Activated T-cell treated with anti-CD3 and anti-CD28 coated beads, Interleukin-2, amount 50 U/mL, for 24 hours (primary cell): ENCODE measurements around the gene ABCF2.

Experiments
- DNase-seq: peaks from one replicate; pipeline ENCODE4 v3.0.0-alpha.2; 2020
- H3K27ac Mint-ChIP-seq: 2 replicates; pipeline ENCODE4 v1.8.0; 2020; ENCODE audit warnings: mild to moderate bottlenecking, mixed read lengths
- H3K27me3 Mint-ChIP-seq: 2 replicates; pipeline ENCODE4 v1.8.0; 2020; ENCODE audit warnings: mixed read lengths
- H3K36me3 Mint-ChIP-seq: 2 replicates; pipeline ENCODE4 v1.8.0; 2020; ENCODE audit warnings: low read depth, mixed read lengths
- H3K4me1 Mint-ChIP-seq: 2 replicates; pipeline ENCODE4 v1.8.0; 2020; ENCODE audit warnings: low read depth, mixed read lengths
- H3K4me3 Mint-ChIP-seq: 2 replicates; pipeline ENCODE4 v1.8.0; 2020; ENCODE audit warnings: mild to moderate bottlenecking, moderate library complexity, mixed read lengths
- H3K9me3 Mint-ChIP-seq: 2 replicates; pipeline ENCODE4 v1.8.0; 2020; ENCODE audit warnings: mixed read lengths

Gene ABCF2

GRCh38 chr7:151189038-151189437 is 38.0 kb downstream of the ABCF2 start:
- H3K9me3 Mint-ChIP-seq: no peaks in the 10 kb centered on the region
- DNase-seq: no peak
- no peak overlapping the region for H3K27ac Mint-ChIP-seq
- no peaks in the 10 kb centered on the region for H3K36me3 Mint-ChIP-seq
- H3K4me1 Mint-ChIP-seq: peaks cover under 1% of the 10 kb centered on the region
- H3K27me3 Mint-ChIP-seq: no peaks in the 10 kb centered on the region
- H3K4me3 Mint-ChIP-seq: no peak overlapping the region

GRCh38 chr7:151188252-151188542 is 38.8 kb downstream of the ABCF2 start:
- H3K9me3 Mint-ChIP-seq: no peaks in the 10 kb centered on the region

GRCh38 chr7:151187409-151188251 is 39.4 kb downstream of the ABCF2 start:
- Mint-ChIP-seq H3K36me3 (no peaks in the 10 kb centered on the region), H3K4me1 (no peaks in the 10 kb centered on the region), H3K27me3 (no peaks in the 10 kb centered on the region), H3K4me3 (no peak overlapping the region), H3K27ac (no peak overlapping the region), H3K9me3 (no peaks in the 10 kb centered on the region)
- DNase-seq: no peak

More at GRCh38 chr7:151188252-151188542, 38.8 kb downstream of the ABCF2 start:
- H3K4me3 Mint-ChIP-seq: no peak overlapping the region
- no peaks in the 10 kb centered on the region for H3K4me1 Mint-ChIP-seq
- no peaks in the 10 kb centered on the region for H3K36me3 Mint-ChIP-seq
- DNase-seq: no peak
- H3K27me3 Mint-ChIP-seq: no peaks in the 10 kb centered on the region
- no peak overlapping the region for H3K27ac Mint-ChIP-seq

- no peak within 1 kb of the TSS for H3K27ac Mint-ChIP-seq
- H3K4me1 Mint-ChIP-seq: no peaks in the 10 kb centered on the region
- no peak within 1 kb of the TSS for H3K4me3 Mint-ChIP-seq
- H3K9me3 Mint-ChIP-seq: no peaks in the 10 kb centered on the region
- no peaks in the 10 kb centered on the region for H3K36me3 Mint-ChIP-seq
- no peaks in the 10 kb centered on the region for H3K27me3 Mint-ChIP-seq
- DNase-seq: no peak
Measured at GRCh38 chr7:151186640-151187408, 40.2 kb downstream of the ABCF2 start, which contains the start of gene ASB10. ASB10 (minus strand) TSS chr7:151187250; CDS start chr7:151187130, 120 bp downstream.

- H3K9me3 Mint-ChIP-seq: no peaks in the 10 kb centered on the region
- no peaks in the 10 kb centered on the region for H3K4me1 Mint-ChIP-seq
- H3K36me3 Mint-ChIP-seq: no peaks in the 10 kb centered on the region
- no peaks in the 10 kb centered on the region for H3K27me3 Mint-ChIP-seq
- H3K27ac Mint-ChIP-seq: no peak overlapping the region
- DNase-seq: no peak
- no peak overlapping the region for H3K4me3 Mint-ChIP-seq
Measured at GRCh38 chr7:151185762-151186639, 41.0 kb downstream of the ABCF2 start.

GRCh38 chr7:151181011-151181431 is 46.0 kb downstream of the ABCF2 start:
- DNase-seq: no peak
- Mint-ChIP-seq H3K4me3 (no peak overlapping the region), H3K4me1 (no peaks in the 10 kb centered on the region), H3K27ac (no peak overlapping the region), H3K9me3 (no peaks in the 10 kb centered on the region), H3K36me3 (no peaks in the 10 kb centered on the region), H3K27me3 (peaks cover 14% of the 10 kb centered on the region)

- Mint-ChIP-seq H3K27ac (no peak overlapping the region), H3K36me3 (no peaks in the 10 kb centered on the region), H3K27me3 (peaks cover 18% of the 10 kb centered on the region), H3K4me3 (no peak overlapping the region), H3K4me1 (no peaks in the 10 kb centered on the region), H3K9me3 (no peaks in the 10 kb centered on the region)
- DNase-seq: peak; percentile 6
Measured at GRCh38 chr7:151179946-151180345, 47.1 kb downstream of the ABCF2 start.

GRCh38 chr7:151179287-151179860 is 47.6 kb downstream of the ABCF2 start:
- no peak overlapping the region for H3K4me3 Mint-ChIP-seq
- H3K36me3 Mint-ChIP-seq: no peaks in the 10 kb centered on the region
- no peak for DNase-seq
- H3K4me1 Mint-ChIP-seq: no peaks in the 10 kb centered on the region
- peaks cover 22% of the 10 kb centered on the region for H3K27me3 Mint-ChIP-seq
- no peaks in the 10 kb centered on the region for H3K9me3 Mint-ChIP-seq
- H3K27ac Mint-ChIP-seq: no peak overlapping the region

- H3K4me3 Mint-ChIP-seq: no peak overlapping the region
- H3K9me3 Mint-ChIP-seq: no peaks in the 10 kb centered on the region
- no peaks in the 10 kb centered on the region for H3K36me3 Mint-ChIP-seq
- H3K27ac Mint-ChIP-seq: no peak overlapping the region
- DNase-seq: peak; percentile 3
- peaks cover 24% of the 10 kb centered on the region for H3K27me3 Mint-ChIP-seq
- no peaks in the 10 kb centered on the region for H3K4me1 Mint-ChIP-seq
Measured at GRCh38 chr7:151178831-151179230, 48.2 kb downstream of the ABCF2 start.

GRCh38 chr7:151178236-151178635 is 48.8 kb downstream of the ABCF2 start:
- DNase-seq: peak; percentile 18
- Mint-ChIP-seq H3K4me1 (no peaks in the 10 kb centered on the region), H3K9me3 (no peaks in the 10 kb centered on the region), H3K27me3 (peaks cover 30% of the 10 kb centered on the region), H3K4me3 (no peak overlapping the region), H3K36me3 (no peaks in the 10 kb centered on the region), H3K27ac (no peak overlapping the region)

GRCh38 chr7:151177310-151177709 is 49.7 kb downstream of the ABCF2 start:
- no peaks in the 10 kb centered on the region for H3K9me3 Mint-ChIP-seq
- peaks cover 1% of the 10 kb centered on the region for H3K4me1 Mint-ChIP-seq
- no peak overlapping the region for H3K27ac Mint-ChIP-seq
- no peak for DNase-seq
- H3K27me3 Mint-ChIP-seq: peaks cover 39% of the 10 kb centered on the region
- H3K36me3 Mint-ChIP-seq: no peaks in the 10 kb centered on the region
- H3K4me3 Mint-ChIP-seq: no peak overlapping the region

GRCh38 chr7:151176401-151176800 is 50.6 kb downstream of the ABCF2 start:
- Mint-ChIP-seq H3K4me3 (no peak overlapping the region), H3K9me3 (no peaks in the 10 kb centered on the region), H3K36me3 (no peaks in the 10 kb centered on the region), H3K27me3 (peaks cover 47% of the 10 kb centered on the region), H3K27ac (no peak overlapping the region), H3K4me1 (peaks cover 1% of the 10 kb centered on the region)
- no peak for DNase-seq

- H3K27me3 Mint-ChIP-seq: peaks cover 53% of the 10 kb centered on the region
Measured at GRCh38 chr7:151175793-151176311, 51.2 kb downstream of the ABCF2 start.

More at GRCh38 chr7:151175793-151176311, 51.2 kb downstream of the ABCF2 start:
- no peaks in the 10 kb centered on the region for H3K36me3 Mint-ChIP-seq
- no peak overlapping the region for H3K27ac Mint-ChIP-seq
- no peak for DNase-seq
- no peak overlapping the region for H3K4me3 Mint-ChIP-seq
- no peaks in the 10 kb centered on the region for H3K9me3 Mint-ChIP-seq
- peaks cover 1% of the 10 kb centered on the region for H3K4me1 Mint-ChIP-seq
